Neural progenitor cell (in vitro differentiated cells): ENCODE measurements around the gene ATP2A3. TPM values are rescaled to one million over a fixed set of nuclear protein-coding genes. Genes with fewer than 3 reads are reported as not detected.
"Not testable (repeated sequence)": the region's sequence is repeated elsewhere in the genome, so short reads cannot be mapped to it uniquely, and the experiment has no call there.

Experiments
- DNase-seq: peaks from one replicate; pipeline ENCODE4 v3.0.0-alpha.2; 2016; ENCODE audit warnings: low spot score
- H2AFZ ChIP-seq: fragments of 200-600 bp; sonication (generic); replicated peaks from 2 replicates; pipeline ENCODE4 v1.6.1; 2016; ENCODE audit warnings: antibody characterized with exemption
- H3F3A ChIP-seq: fragments of 200-600 bp; sonication (generic); 2 replicates; pipeline ENCODE4 v1.6.1; 2016; ENCODE audit warnings: antibody characterized with exemption, low read depth
- H3K27ac ChIP-seq: fragments of 200-600 bp; sonication (generic); 2 replicates; pipeline ENCODE4 v1.5.1; 2016; ENCODE audit warnings: mild to moderate bottlenecking
- H3K27me3 ChIP-seq: fragments of 200-600 bp; sonication (generic); 2 replicates; pipeline ENCODE4 v1.6.1; 2016; ENCODE audit warnings: mild to moderate bottlenecking, moderate library complexity
- H3K36me3 ChIP-seq: fragments of 200-600 bp; sonication (generic); 2 replicates; pipeline ENCODE4 v1.5.1; 2016
- H3K4me1 ChIP-seq: fragments of 200-600 bp; sonication (generic); 2 replicates; pipeline ENCODE4 v1.6.1; 2016; ENCODE audit warnings: mixed run types
- H3K4me2 ChIP-seq: fragments of 200-600 bp; sonication (generic); 2 replicates; pipeline ENCODE4 v1.6.1; 2016
- H3K4me3 ChIP-seq: fragments of 200-600 bp; sonication (generic); 2 replicates; pipeline ENCODE4 v1.5.1; 2016
- H3K79me2 ChIP-seq: fragments of 200-600 bp; sonication (generic); 2 replicates; pipeline ENCODE4 v1.6.1; 2016; ENCODE audit warnings: low read depth
- H3K9ac ChIP-seq: fragments of 200-600 bp; sonication (generic); 2 replicates; pipeline ENCODE4 v1.6.1; 2016
- H3K9me3 ChIP-seq: fragments of 200-600 bp; sonication (generic); 2 replicates; pipeline ENCODE4 v1.5.1; 2016; ENCODE audit warnings: low read depth
- H4K20me1 ChIP-seq: fragments of 200-600 bp; sonication (generic); 2 replicates; pipeline ENCODE4 v1.6.1; 2016; ENCODE audit warnings: low read depth
- H3K27ac Mint-ChIP-seq: 3 replicates; pipeline ENCODE4 v1.8.0; 2021; ENCODE audit warnings: mixed read lengths
- H3K27me3 Mint-ChIP-seq: 2 replicates; pipeline ENCODE4 v1.8.0; 2022; ENCODE audit warnings: low read depth, mild to moderate bottlenecking, inconsistent platforms, moderate library complexity, mixed read lengths; ENCODE audit not compliant: insufficient read depth
- H3K36me3 Mint-ChIP-seq: 3 replicates; pipeline ENCODE4 v1.8.0; 2021; ENCODE audit warnings: mixed read lengths
- H3K4me1 Mint-ChIP-seq: 3 replicates; pipeline ENCODE4 v1.8.0; 2021; ENCODE audit warnings: mixed read lengths
- H3K4me3 Mint-ChIP-seq: 3 replicates; pipeline ENCODE4 v1.8.0; 2021; ENCODE audit warnings: mild to moderate bottlenecking, moderate library complexity, mixed read lengths
- H3K9me3 Mint-ChIP-seq: 3 replicates; pipeline ENCODE4 v1.8.0; 2020; ENCODE audit warnings: mixed read lengths
- CTCF ChIP-seq: fragments of 200-600 bp; sonication (generic); IDR thresholded peaks from 2 replicates; pipeline ENCODE4 v1.5.1; 2017; ENCODE audit warnings: antibody characterized with exemption, mild to moderate bottlenecking
- EZH2 ChIP-seq: fragments of 200-600 bp; sonication (generic); IDR thresholded peaks from 2 replicates; pipeline ENCODE4 v1.6.1; 2017; ENCODE audit warnings: antibody characterized with exemption, mild to moderate bottlenecking, moderate library complexity
- EZH2phosphoT487 ChIP-seq: fragments of 200-600 bp; sonication (generic); IDR thresholded peaks from 2 replicates; pipeline ENCODE4 v1.6.1; 2017; ENCODE audit warnings: antibody characterized with exemption
- total RNA-seq: library from RNA; depleted of rRNA; stranded (reverse); fragments of >200 nt; gene quantifications from 2 replicates; pipeline ENCODE4 v1.2.3, GENCODE V29; 2015; ENCODE audit warnings: low replicate concordance

Gene ATP2A3
- total RNA-seq, 1 donor from 2014 or later: 0.65 TPM

- Histone ChIP-seq H3K9me3 (no peaks in the 10 kb centered on the region), H3K27ac (no peak overlapping the region), H3K4me1 (no peaks in the 10 kb centered on the region), H3K36me3 (no peaks in the 10 kb centered on the region), H3F3A (no peaks in the 10 kb centered on the region), H4K20me1 (no peaks in the 10 kb centered on the region), H3K79me2 (no peaks in the 10 kb centered on the region), H3K4me2 (no peak overlapping the region), H2AFZ (no peak overlapping the region), H3K27me3 (no peaks in the 10 kb centered on the region), H3K9ac (no peak overlapping the region), H3K4me3 (no peak overlapping the region)
- TF ChIP-seq CTCF (no peak), EZH2phosphoT487 (no peak), EZH2 (no peak)
- Mint-ChIP-seq H3K4me3 (no peak overlapping the region), H3K9me3 (peaks cover 12% of the 10 kb centered on the region), H3K27ac (no peak overlapping the region), H3K4me1 (peaks cover 4% of the 10 kb centered on the region), H3K36me3 (no peaks in the 10 kb centered on the region), H3K27me3 (no peaks in the 10 kb centered on the region)
- no peak for DNase-seq
Measured at GRCh38 chr17:3994221-3994576, 30.0 kb upstream of the ATP2A3 start.

GRCh38 chr17:3993493-3994220, 29.4 kb upstream of the ATP2A3 start:
- Mint-ChIP-seq H3K27me3 (no peaks in the 10 kb centered on the region), H3K27ac (no peak overlapping the region), H3K9me3 (peaks cover 12% of the 10 kb centered on the region), H3K36me3 (no peaks in the 10 kb centered on the region), H3K4me3 (no peak overlapping the region), H3K4me1 (peaks cover 4% of the 10 kb centered on the region)
- H3K9me3 ChIP-seq: no peaks in the 10 kb centered on the region
- no peak overlapping the region for H2AFZ ChIP-seq
- H4K20me1 ChIP-seq: no peaks in the 10 kb centered on the region
- H3K9ac ChIP-seq: no peak overlapping the region
- no peak overlapping the region for H3K4me2 ChIP-seq
- no peaks in the 10 kb centered on the region for H3F3A ChIP-seq
- no peaks in the 10 kb centered on the region for H3K27me3 ChIP-seq
- TF ChIP-seq EZH2phosphoT487 (no peak), EZH2 (no peak)
- H3K4me3 ChIP-seq: no peak overlapping the region
- no peaks in the 10 kb centered on the region for H3K36me3 ChIP-seq
- no peak overlapping the region for H3K27ac ChIP-seq
- no peak for DNase-seq
- no peaks in the 10 kb centered on the region for H3K4me1 ChIP-seq
- H3K79me2 ChIP-seq: no peaks in the 10 kb centered on the region

- no peak overlapping the region for H3K4me3 ChIP-seq
- H3K27me3 Mint-ChIP-seq: no peaks in the 10 kb centered on the region
- H2AFZ ChIP-seq: no peak overlapping the region
- H3K9me3 Mint-ChIP-seq: peaks cover 9% of the 10 kb centered on the region
- no peaks in the 10 kb centered on the region for H3K27me3 ChIP-seq
- no peak overlapping the region for H3K4me3 Mint-ChIP-seq
- no peaks in the 10 kb centered on the region for H3K9me3 ChIP-seq
- peaks cover 4% of the 10 kb centered on the region for H3K4me1 Mint-ChIP-seq
- H3K36me3 Mint-ChIP-seq: no peaks in the 10 kb centered on the region
- TF ChIP-seq EZH2: no peak
- no peak for TF ChIP-seq EZH2phosphoT487
- no peak for TF ChIP-seq CTCF
- H3K27ac Mint-ChIP-seq: no peak overlapping the region
- no peak overlapping the region for H3K4me2 ChIP-seq
- H3K9ac ChIP-seq: no peak overlapping the region
- no peaks in the 10 kb centered on the region for H3K36me3 ChIP-seq
- no peak for DNase-seq
- H4K20me1 ChIP-seq: no peaks in the 10 kb centered on the region
- no peaks in the 10 kb centered on the region for H3K4me1 ChIP-seq
- H3K27ac ChIP-seq: no peak overlapping the region
- H3K79me2 ChIP-seq: no peaks in the 10 kb centered on the region
- H3F3A ChIP-seq: no peaks in the 10 kb centered on the region
Measured at GRCh38 chr17:3992370-3992769, 28.1 kb upstream of the ATP2A3 start.

- H3K36me3 Mint-ChIP-seq, H3K27me3 ChIP-seq, H3K27me3 Mint-ChIP-seq: not testable (repeated sequence)
Measured at GRCh38 chr17:3991699-3992098, 27.5 kb upstream of the ATP2A3 start.

More at GRCh38 chr17:3991699-3992098, 27.5 kb upstream of the ATP2A3 start:
- not testable (repeated sequence) for H3K9ac ChIP-seq, H3K4me2 ChIP-seq, H3K27ac Mint-ChIP-seq, H3K4me3 ChIP-seq, H4K20me1 ChIP-seq, H3K79me2 ChIP-seq, DNase-seq, H3K9me3 Mint-ChIP-seq, H3K9me3 ChIP-seq, H3K36me3 ChIP-seq, H3F3A ChIP-seq, H3K27ac ChIP-seq, H3K4me3 Mint-ChIP-seq, H3K4me1 Mint-ChIP-seq, H3K4me1 ChIP-seq, H2AFZ ChIP-seq
